Activated naive CD8-positive, alpha-beta T cell treated with anti-CD3 and anti-CD28 coated beads, Interleukin-2, amount 10 ng/mL, durations not matched to agents 7 days and 5 days (primary cell): Measurements from ENCODE around the gene OBI1. TPM values are rescaled to one million over a fixed set of nuclear protein-coding genes. Genes with fewer than 3 reads are reported as not detected.

ENCODE experiments used
- ATAC-seq: fragments of 150-1000 bp; cut with Tn5 transposase; one replicate; pipeline ENCODE4 v1.10.0; 2021; ENCODE audit warnings: low read depth, moderate library complexity
- POLR2A ChIA-PET: fragments of 350-600 bp; sonication (Branson Sonifier 250); formaldehyde crosslinking; loops from one replicate; lab custom pipeline; 2021; ENCODE audit warnings: antibody characterized with exemption; lab: Charles Lee
- DNase-seq: peaks from one replicate; pipeline ENCODE4 v3.0.0; 2021
- H3K27ac Mint-ChIP-seq: one replicate; pipeline ENCODE4 v1.8.0; 2022; ENCODE audit warnings: mild to moderate bottlenecking, mixed read lengths
- H3K27me3 Mint-ChIP-seq: one replicate; pipeline ENCODE4 v1.8.0; 2022; ENCODE audit warnings: mild to moderate bottlenecking, moderate library complexity, mixed read lengths
- H3K36me3 Mint-ChIP-seq: one replicate; pipeline ENCODE4 v1.8.0; 2021; ENCODE audit warnings: mild to moderate bottlenecking, mixed read lengths
- H3K4me1 Mint-ChIP-seq: one replicate; pipeline ENCODE4 v1.8.0; 2021; ENCODE audit warnings: mixed read lengths
- H3K4me3 Mint-ChIP-seq: one replicate; pipeline ENCODE4 v1.8.0; 2022; ENCODE audit warnings: mild to moderate bottlenecking, moderate library complexity, mixed read lengths
- H3K9me3 Mint-ChIP-seq: one replicate; pipeline ENCODE4 v1.8.0; 2021; ENCODE audit warnings: mixed read lengths
- total RNA-seq, 2 experiments: library from RNA; stranded (reverse); gene quantifications; one replicate each; pipeline ENCODE4 v1.2.3, GENCODE V29; 2021

The OBI1 gene
- total RNA-seq, 2 experiments from 2014 or later = 17.5 to 17.8 TPM

DNA sequence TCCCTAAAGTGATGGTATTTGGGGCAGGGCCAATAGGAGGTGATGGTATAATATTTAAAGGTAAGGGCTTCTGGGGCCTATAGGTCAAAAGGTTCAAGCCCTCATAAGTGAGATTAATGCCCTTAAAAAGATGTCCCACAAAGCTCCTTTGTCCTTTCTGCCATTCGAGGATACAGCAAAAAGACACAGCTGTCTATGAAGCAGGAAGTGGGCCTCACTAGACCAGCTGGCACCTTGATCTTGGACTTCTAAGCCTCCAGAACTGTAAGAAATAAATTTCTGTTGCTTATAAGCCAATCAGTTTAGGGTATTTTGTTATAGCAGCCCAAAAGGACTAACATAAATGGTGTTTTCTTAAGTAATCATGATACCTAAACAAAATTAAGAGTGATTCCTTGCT, 28.4 kb downstream of the OBI1 start:
- ATAC-seq (no peak), DNase-seq (no peak)
- H3K27ac Mint-ChIP-seq = no peak overlapping the region
- H3K27me3 Mint-ChIP-seq = no peaks in the 10 kb centered on the region
- H3K36me3 Mint-ChIP-seq = peaks cover 57% of the 10 kb centered on the region
- no peaks in the 10 kb centered on the region for H3K9me3 Mint-ChIP-seq
- POLR2A ChIA-PET = no interaction called here
- H3K4me3 Mint-ChIP-seq = no peak overlapping the region
- H3K4me1 Mint-ChIP-seq = peaks cover 17% of the 10 kb centered on the region

DNA sequence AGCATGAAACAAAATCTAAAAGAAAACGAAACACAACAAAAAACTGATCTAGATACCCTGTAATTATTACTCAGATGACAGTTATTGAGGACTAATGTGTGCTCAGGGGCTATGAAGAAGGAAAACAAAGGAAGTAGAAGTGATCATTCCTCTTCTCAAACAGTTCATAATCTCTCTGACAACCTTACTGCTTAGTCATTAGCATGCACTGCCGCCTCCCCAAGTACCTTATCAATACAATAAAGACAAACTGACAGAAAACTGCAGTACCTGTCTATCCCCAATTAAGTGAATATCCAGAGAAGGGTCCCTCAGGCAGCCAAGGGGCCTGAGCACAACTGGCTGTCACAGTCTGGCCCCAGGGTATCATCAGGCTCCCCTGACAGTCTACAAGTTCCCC, 33.6 kb downstream of the OBI1 start:
- no peaks in the 10 kb centered on the region for H3K27me3 Mint-ChIP-seq
- ATAC-seq (no peak), DNase-seq (no peak)
- POLR2A ChIA-PET = no interaction called here
- H3K36me3 Mint-ChIP-seq = peaks cover 37% of the 10 kb centered on the region
- peaks cover 16% of the 10 kb centered on the region for H3K4me1 Mint-ChIP-seq
- no peak overlapping the region for H3K4me3 Mint-ChIP-seq
- H3K27ac Mint-ChIP-seq = no peak overlapping the region
- H3K9me3 Mint-ChIP-seq = no peaks in the 10 kb centered on the region

GRCh38 chr13:78623132-78623531, 35.8 kb downstream of the OBI1 start:
- no peaks in the 10 kb centered on the region for H3K27me3 Mint-ChIP-seq
- no peaks in the 10 kb centered on the region for H3K9me3 Mint-ChIP-seq
- ATAC-seq (no peak), DNase-seq (no peak)
- no peak overlapping the region for H3K4me3 Mint-ChIP-seq
- H3K4me1 Mint-ChIP-seq = peaks cover 14% of the 10 kb centered on the region
- H3K27ac Mint-ChIP-seq = no peak overlapping the region
- peaks cover 31% of the 10 kb centered on the region for H3K36me3 Mint-ChIP-seq
- POLR2A ChIA-PET = no interaction called here

DNA sequence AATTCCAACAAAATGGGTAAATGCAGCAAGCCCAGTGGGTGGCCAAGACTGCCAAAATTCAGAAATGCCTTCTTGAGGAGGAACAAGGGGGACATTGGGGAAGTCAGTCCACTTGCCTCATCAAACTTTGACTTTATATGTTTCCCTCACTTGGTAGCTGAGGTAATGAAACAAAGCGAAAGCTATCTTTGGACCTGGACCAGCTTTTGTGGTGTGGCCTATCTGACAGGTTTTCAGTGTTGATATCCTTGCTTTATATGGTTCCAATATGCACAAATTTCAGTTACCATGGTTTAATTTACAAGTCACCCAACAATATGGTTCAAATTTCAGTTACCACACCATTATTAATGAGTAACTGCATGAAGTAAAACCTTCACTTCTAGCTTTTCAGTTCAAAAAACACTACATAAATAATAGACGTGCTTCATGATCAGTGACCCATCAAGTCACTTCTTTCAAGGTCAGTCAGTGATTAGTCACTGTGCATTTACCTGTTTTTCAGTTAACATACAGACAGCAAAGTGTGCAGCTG, 38.0 kb downstream of the OBI1 start:
- Mint-ChIP-seq H3K27me3 (no peaks in the 10 kb centered on the region), H3K4me1 (peaks cover 9% of the 10 kb centered on the region), H3K36me3 (peaks cover 39% of the 10 kb centered on the region), H3K27ac (no peak overlapping the region), H3K9me3 (no peaks in the 10 kb centered on the region), H3K4me3 (no peak overlapping the region)
- DNase-seq (no peak), ATAC-seq (no peak)
- POLR2A ChIA-PET = no interaction called here

GRCh38 chr13:78618411-78618810, 40.5 kb downstream of the OBI1 start:
- Mint-ChIP-seq H3K27me3 (no peaks in the 10 kb centered on the region), H3K36me3 (peaks cover 50% of the 10 kb centered on the region), H3K9me3 (no peaks in the 10 kb centered on the region), H3K27ac (no peak overlapping the region), H3K4me3 (no peak overlapping the region), H3K4me1 (peaks cover 3% of the 10 kb centered on the region)
- POLR2A ChIA-PET = no interaction called here
- DNase-seq (no peak), ATAC-seq (no peak)

DNA sequence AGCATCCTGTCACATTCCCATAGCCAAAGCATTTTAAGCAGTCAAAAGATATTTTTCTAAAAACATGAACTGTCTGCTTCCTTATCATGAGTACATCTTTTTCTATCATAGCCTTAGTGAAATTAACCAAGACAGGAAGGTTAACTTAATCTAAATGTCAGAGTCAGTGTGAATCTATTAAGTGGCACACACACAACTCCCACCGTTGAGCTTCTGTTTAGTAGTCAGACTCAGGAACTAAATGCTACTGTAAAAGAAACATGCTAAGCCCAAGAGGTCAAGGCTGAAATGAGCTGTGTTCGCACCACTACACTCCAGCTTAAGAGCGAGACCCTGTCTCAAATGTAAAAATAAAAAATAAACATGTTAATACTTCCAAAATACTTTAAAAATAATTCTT, 47.9 kb downstream of the OBI1 start:
- ATAC-seq (no peak), DNase-seq (no peak)
- H3K36me3 Mint-ChIP-seq = peaks cover 17% of the 10 kb centered on the region
- H3K4me3 Mint-ChIP-seq = no peak overlapping the region
- H3K27me3 Mint-ChIP-seq = peaks cover 60% of the 10 kb centered on the region
- no peaks in the 10 kb centered on the region for H3K9me3 Mint-ChIP-seq
- POLR2A ChIA-PET = no interaction called here
- H3K27ac Mint-ChIP-seq = no peak overlapping the region
- peaks cover 10% of the 10 kb centered on the region for H3K4me1 Mint-ChIP-seq

DNA sequence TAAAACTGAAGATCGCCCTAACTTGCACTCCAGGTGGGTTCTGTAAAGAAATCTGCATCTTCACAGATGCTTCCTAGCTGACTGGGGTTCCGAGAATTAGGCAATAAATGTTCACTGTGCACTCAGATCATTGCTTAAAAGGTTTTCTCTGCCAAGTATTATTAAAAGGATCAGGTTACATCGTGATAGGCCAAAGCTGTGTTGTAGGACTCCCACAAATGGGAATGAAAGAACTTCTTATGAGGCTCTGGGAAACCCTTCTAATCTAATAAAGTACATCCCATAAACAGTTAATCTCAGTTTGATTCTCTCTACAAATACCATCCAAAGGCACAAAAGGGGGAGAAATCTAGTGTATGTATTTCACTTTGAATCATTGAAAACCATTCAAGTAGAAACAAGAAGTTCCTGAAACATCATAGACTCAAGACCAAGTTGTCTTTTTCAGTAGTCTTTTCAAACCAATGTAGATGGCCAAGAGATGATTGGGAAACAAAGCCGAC, 48.5 kb downstream of the OBI1 start:
- ATAC-seq (no peak), DNase-seq (no peak)
- Mint-ChIP-seq H3K27me3 (peaks cover 66% of the 10 kb centered on the region), H3K36me3 (peaks cover 11% of the 10 kb centered on the region), H3K4me3 (no peak overlapping the region), H3K4me1 (peaks cover 11% of the 10 kb centered on the region), H3K27ac (no peak overlapping the region), H3K9me3 (no peaks in the 10 kb centered on the region)
- POLR2A ChIA-PET = no interaction called here

- DNase-seq (no peak), ATAC-seq (no peak)
- POLR2A ChIA-PET = no interaction called here
- H3K9me3 Mint-ChIP-seq = no peaks in the 10 kb centered on the region
- peaks cover 74% of the 10 kb centered on the region for H3K27me3 Mint-ChIP-seq
- peaks cover 11% of the 10 kb centered on the region for H3K4me1 Mint-ChIP-seq
- H3K4me3 Mint-ChIP-seq = peak overlapping the region; percentile 78
- peaks cover 5% of the 10 kb centered on the region for H3K36me3 Mint-ChIP-seq
- H3K27ac Mint-ChIP-seq = no peak overlapping the region
Measured at GRCh38 chr13:78609464-78610205, 49.3 kb downstream of the OBI1 start.

DNA sequence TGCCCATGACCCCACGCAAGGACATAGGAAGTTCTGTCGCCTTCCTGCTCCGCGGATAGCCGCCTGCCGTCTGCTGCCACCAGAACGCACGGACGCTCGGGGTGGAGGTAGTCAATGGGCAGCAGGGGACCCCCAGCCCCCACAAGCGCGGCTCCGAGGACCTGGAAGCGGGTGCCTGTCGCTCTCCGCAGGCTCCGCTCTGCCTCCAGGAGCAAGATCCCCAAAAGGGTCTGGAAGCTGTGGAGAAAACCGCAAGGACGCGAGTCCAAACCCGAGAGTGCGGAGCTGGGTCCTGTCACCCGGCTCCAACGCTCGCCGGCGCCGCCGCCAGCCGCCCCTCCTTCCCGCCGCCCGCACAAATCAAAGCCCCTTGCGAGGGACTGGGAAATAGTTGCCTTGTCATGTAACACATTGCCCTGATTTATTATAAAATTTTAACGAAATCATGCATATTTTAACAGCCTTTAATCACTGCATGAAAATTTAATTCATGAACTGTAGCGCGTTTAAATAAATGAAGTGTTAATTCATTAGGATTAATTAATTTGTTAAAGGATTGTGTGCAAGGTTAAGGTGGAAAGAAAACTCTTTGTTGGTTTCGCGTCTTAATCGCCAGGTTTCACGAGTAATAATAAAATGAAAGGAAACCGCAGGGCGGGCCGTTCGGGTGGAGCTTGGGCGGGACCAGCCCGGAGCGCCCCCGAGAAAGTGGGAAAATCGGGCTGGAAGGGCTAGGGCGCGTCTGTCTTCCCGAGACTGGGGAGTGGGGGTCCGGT, 50.1 kb downstream of the OBI1 start:
- peaks cover 82% of the 10 kb centered on the region for H3K27me3 Mint-ChIP-seq

DNA sequence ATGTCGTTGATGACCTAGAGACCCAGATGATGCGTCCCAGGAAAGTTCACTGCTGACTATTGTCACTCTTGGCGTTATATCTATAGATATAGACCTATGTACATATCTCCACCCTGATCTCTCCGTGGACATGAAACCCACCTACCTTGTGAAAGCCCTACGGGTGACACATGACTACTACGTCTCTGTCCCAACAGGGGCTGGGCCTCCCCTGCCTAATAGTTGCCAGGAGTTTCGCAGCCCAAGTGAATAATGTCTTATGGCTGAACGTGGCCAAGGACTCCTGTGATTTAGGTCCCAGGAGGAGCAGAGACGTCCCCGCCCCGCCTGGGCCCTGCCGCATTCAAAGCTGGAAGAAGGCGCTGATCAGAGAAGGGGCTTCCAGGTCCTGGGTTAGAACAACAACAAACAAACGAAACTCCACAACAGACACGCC, 50.7 kb downstream of the OBI1 start:
- Mint-ChIP-seq H3K27ac (no peak overlapping the region), H3K36me3 (no peaks in the 10 kb centered on the region)
- no peak for ATAC-seq

More for the DNA sequence above, 50.1 kb downstream of the OBI1 start:
- Mint-ChIP-seq H3K9me3 (no peaks in the 10 kb centered on the region), H3K36me3 (no peaks in the 10 kb centered on the region), H3K4me1 (peaks cover 14% of the 10 kb centered on the region), H3K27ac (no peak overlapping the region), H3K4me3 (peak overlapping the region; percentile 78)
- ATAC-seq = no peak
- DNase-seq = no peak
- POLR2A ChIA-PET = no interaction called here

DNA sequence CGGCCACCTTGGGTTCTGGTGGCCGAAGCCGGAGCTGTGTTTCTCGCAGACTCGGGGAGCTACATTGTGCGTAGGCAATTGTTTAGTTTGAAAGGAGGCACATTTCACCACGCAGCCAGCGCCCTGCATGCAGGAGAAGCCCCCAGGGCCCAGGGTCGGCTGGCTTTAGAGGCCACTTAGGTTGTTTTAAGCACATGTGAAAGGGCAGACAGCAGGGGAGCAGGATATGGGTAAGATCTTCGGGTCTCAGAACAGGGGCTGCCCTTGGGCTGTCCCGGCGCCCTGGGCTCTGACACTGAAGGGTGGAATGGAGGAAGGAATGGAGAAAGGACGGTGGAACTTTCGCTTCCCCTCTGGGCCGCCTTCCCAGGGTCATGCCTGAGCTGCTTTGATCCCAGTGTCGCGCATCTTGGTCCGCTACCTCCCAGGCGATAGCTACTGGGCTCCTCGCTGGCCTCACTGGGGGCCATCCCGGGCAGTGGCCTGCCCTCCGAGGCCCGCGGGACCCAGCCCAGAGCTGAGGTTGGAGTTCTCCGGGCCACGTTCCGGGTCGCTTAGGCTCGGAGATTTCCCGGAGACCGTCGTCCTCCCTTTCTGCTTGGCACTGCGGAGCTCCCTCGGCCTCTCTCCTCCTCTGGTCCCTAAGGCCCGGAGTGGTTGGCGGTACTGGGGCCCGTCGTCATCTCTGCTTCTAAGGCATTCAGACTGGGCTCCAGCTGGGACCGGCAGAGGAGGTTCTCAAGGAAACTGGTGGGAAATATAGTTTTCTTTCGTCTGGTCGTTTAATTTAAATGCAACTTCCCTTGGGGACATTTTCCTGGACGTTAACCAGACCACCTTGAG, 51.3 kb downstream of the OBI1 start:
- Mint-ChIP-seq H3K4me3 (peak overlapping the region; percentile 69), H3K27me3 (peaks cover 89% of the 10 kb centered on the region), H3K36me3 (peaks cover 2% of the 10 kb centered on the region), H3K27ac (no peak overlapping the region), H3K4me1 (peaks cover 19% of the 10 kb centered on the region), H3K9me3 (no peaks in the 10 kb centered on the region)
- ATAC-seq (no peak), DNase-seq (no peak)
- POLR2A ChIA-PET = no interaction called here

More for the DNA sequence above, 50.7 kb downstream of the OBI1 start:
- peak overlapping the region; percentile 69 for H3K4me3 Mint-ChIP-seq
- no peaks in the 10 kb centered on the region for H3K9me3 Mint-ChIP-seq
- H3K4me1 Mint-ChIP-seq = peaks cover 18% of the 10 kb centered on the region
- POLR2A ChIA-PET = no interaction called here
- H3K27me3 Mint-ChIP-seq = peaks cover 87% of the 10 kb centered on the region
- DNase-seq = no peak

- H3K27ac Mint-ChIP-seq = no peak overlapping the region
- POLR2A ChIA-PET = no interaction called here
- H3K27me3 Mint-ChIP-seq = peaks cover 88% of the 10 kb centered on the region
- no peaks in the 10 kb centered on the region for H3K9me3 Mint-ChIP-seq
- ATAC-seq (no peak), DNase-seq (no peak)
- H3K4me1 Mint-ChIP-seq = peaks cover 24% of the 10 kb centered on the region
- H3K36me3 Mint-ChIP-seq = peaks cover 2% of the 10 kb centered on the region
- no peak overlapping the region for H3K4me3 Mint-ChIP-seq
Measured at GRCh38 chr13:78606471-78607408, 52.2 kb downstream of the OBI1 start.
